HG03095 (cell line): Measurements from ENCODE around the gene GAS6.

ENCODE experiments used
- ATAC-seq: cut with Tn5 transposase; IDR thresholded peaks from one replicate; pipeline ENCODE4 v1.9.1; 2021; ENCODE audit warnings: moderate library complexity; ENCODE audit not compliant: unreplicated experiment

The GAS6 gene

GRCh38 chr13:113854238-113855011 is 9.5 kb downstream of the GAS6 start:
- ATAC-seq = no peak

- ATAC-seq = no peak
Observed at GRCh38 chr13:113853518-113854237, 10.2 kb downstream of the GAS6 start.

GRCh38 chr13:113852536-113853517 is 11.0 kb downstream of the GAS6 start:
- ATAC-seq = no peak

GRCh38 chr13:113851826-113852535 is 11.9 kb downstream of the GAS6 start:
- ATAC-seq = no peak

GRCh38 chr13:113851480-113851803 is 12.4 kb downstream of the GAS6 start:
- ATAC-seq = no peak

- ATAC-seq = no peak
Observed at GRCh38 chr13:113850722-113851479, 13.0 kb downstream of the GAS6 start.

GRCh38 chr13:113849981-113850721 is 13.7 kb downstream of the GAS6 start:
- no peak for ATAC-seq

- no peak for ATAC-seq
Observed at GRCh38 chr13:113849546-113849945, 14.3 kb downstream of the GAS6 start.

GRCh38 chr13:113848431-113849260 is 15.2 kb downstream of the GAS6 start:
- ATAC-seq = no peak

- ATAC-seq = no peak
Observed at GRCh38 chr13:113848020-113848419, 15.9 kb downstream of the GAS6 start.

- no peak for ATAC-seq
Observed at GRCh38 chr13:113846636-113847318, 17.1 kb downstream of the GAS6 start.

GRCh38 chr13:113845723-113846635 is 17.9 kb downstream of the GAS6 start:
- ATAC-seq = no peak

GRCh38 chr13:113845055-113845454 is 18.8 kb downstream of the GAS6 start:
- no peak for ATAC-seq

- ATAC-seq = no peak
Observed at GRCh38 chr13:113843864-113844556, 19.9 kb downstream of the GAS6 start.

GRCh38 chr13:113843063-113843654 is 20.7 kb downstream of the GAS6 start:
- no peak for ATAC-seq
